ENCODE results near the gene ADGB.
"Not testable (repeated sequence)": the region's sequence is repeated elsewhere in the genome, so short reads cannot be mapped to it uniquely, and the experiment has no call there.

The ADGB gene

GRCh38 chr6:146803601-146804000, 204.8 kb downstream of the ADGB start:
- no peak for FAIRE-seq
- DNase-seq (ENCODE audit: insufficient read length), result no peak
- no peak for TF ChIP-seq TAF1 (IDR thresholded peaks at IDR 0.05; ENCODE audit: borderline replicate concordance, low read depth, low read length)
- no peak for TF ChIP-seq POLR2A (IDR thresholded peaks at IDR 0.05; ENCODE audit: low read depth, low read length)
- no peak for TF ChIP-seq POLR2AphosphoS5 (IDR thresholded peaks at IDR 0.05; ENCODE audit: low read depth, low read length)

GRCh38 chr6:146805546-146806325, 207.0 kb downstream of the ADGB start:
- DNase-seq (ENCODE audit: insufficient read length) (no peak), FAIRE-seq (no peak)
- TF ChIP-seq POLR2A (IDR thresholded peaks at IDR 0.05; ENCODE audit: low read depth, low read length) (no peak), TAF1 (IDR thresholded peaks at IDR 0.05; ENCODE audit: borderline replicate concordance, low read depth, low read length) (no peak), POLR2AphosphoS5 (IDR thresholded peaks at IDR 0.05; ENCODE audit: low read depth, low read length) (no peak)

- not testable (repeated sequence) for DNase-seq (ENCODE audit: insufficient read length); FAIRE-seq
Measured at GRCh38 chr6:146809014-146809413, 210.2 kb downstream of the ADGB start.

- not testable (repeated sequence) for DNase-seq (ENCODE audit: insufficient read length); FAIRE-seq
Measured at GRCh38 chr6:146812811-146813321, 214.1 kb downstream of the ADGB start.

- TF ChIP-seq TAF1 (IDR thresholded peaks at IDR 0.05; ENCODE audit: borderline replicate concordance, low read depth, low read length) (no peak), POLR2A (IDR thresholded peaks at IDR 0.05; ENCODE audit: low read depth, low read length) (no peak), POLR2AphosphoS5 (IDR thresholded peaks at IDR 0.05; ENCODE audit: low read depth, low read length) (no peak)
- DNase-seq (ENCODE audit: insufficient read length) (no peak), FAIRE-seq (no peak)
Measured at GRCh38 chr6:146813554-146813953, 214.8 kb downstream of the ADGB start.

GRCh38 chr6:146814148-146814750, 215.5 kb downstream of the ADGB start:
- FAIRE-seq, result no peak
- DNase-seq (ENCODE audit: insufficient read length), result no peak
- no peak for TF ChIP-seq POLR2A (IDR thresholded peaks at IDR 0.05; ENCODE audit: low read depth, low read length)
- no peak for TF ChIP-seq TAF1 (IDR thresholded peaks at IDR 0.05; ENCODE audit: borderline replicate concordance, low read depth, low read length)
- no peak for TF ChIP-seq POLR2AphosphoS5 (IDR thresholded peaks at IDR 0.05; ENCODE audit: low read depth, low read length)

- not testable (repeated sequence) for DNase-seq (ENCODE audit: insufficient read length); FAIRE-seq
Measured at GRCh38 chr6:146815511-146816462, 217.0 kb downstream of the ADGB start.

- peak; percentile 38 for FAIRE-seq
- TF ChIP-seq TAF1 (IDR thresholded peaks at IDR 0.05; ENCODE audit: borderline replicate concordance, low read depth, low read length), result no peak
- no peak for DNase-seq (ENCODE audit: insufficient read length)
Measured at GRCh38 chr6:146819596-146820320, 221.0 kb downstream of the ADGB start.

GRCh38 chr6:146827216-146827928, 228.6 kb downstream of the ADGB start:
- TF ChIP-seq POLR2A (IDR thresholded peaks at IDR 0.05; ENCODE audit: low read depth, low read length) (no peak), TAF1 (IDR thresholded peaks at IDR 0.05; ENCODE audit: borderline replicate concordance, low read depth, low read length) (no peak), POLR2AphosphoS5 (IDR thresholded peaks at IDR 0.05; ENCODE audit: low read depth, low read length) (no peak)
- FAIRE-seq, result no peak

GRCh38 chr6:146829792-146830565, 231.2 kb downstream of the ADGB start:
- TF ChIP-seq POLR2A (IDR thresholded peaks at IDR 0.05; ENCODE audit: low read depth, low read length) (no peak), POLR2AphosphoS5 (IDR thresholded peaks at IDR 0.05; ENCODE audit: low read depth, low read length) (no peak), TAF1 (IDR thresholded peaks at IDR 0.05; ENCODE audit: borderline replicate concordance, low read depth, low read length) (no peak)
- DNase-seq (ENCODE audit: insufficient read length) (no peak), FAIRE-seq (no peak)

More at GRCh38 chr6:146827216-146827928, 228.6 kb downstream of the ADGB start:
- no peak for DNase-seq (ENCODE audit: insufficient read length)

Data from GM12892 (cell line).